KMS-11 (cell line): ENCODE data around the gene LAMA1.

Source experiments
- H2AFZ ChIP-seq: fragments of 200-600 bp; sonication (generic); 2 replicates; pipeline ENCODE4 v1.6.1; 2016; ENCODE audit warnings: antibody characterized with exemption, mixed run types, low read depth
- H3K27ac ChIP-seq: fragments of 200-600 bp; sonication (generic); 2 replicates; pipeline ENCODE4 v1.6.1; 2016; ENCODE audit warnings: mild to moderate bottlenecking, mixed run types
- H3K27me3 ChIP-seq: fragments of 200-600 bp; sonication (generic); 2 replicates; pipeline ENCODE4 v1.6.1; 2017; ENCODE audit warnings: mild to moderate bottlenecking, low read depth, mixed run types, moderate library complexity; ENCODE audit not compliant: insufficient read depth
- H3K36me3 ChIP-seq: fragments of 200-600 bp; sonication (generic); 2 replicates; pipeline ENCODE4 v1.6.1; 2017; ENCODE audit warnings: mild to moderate bottlenecking, mixed run types; ENCODE audit not compliant: insufficient read depth
- H3K4me1 ChIP-seq: fragments of 200-600 bp; sonication (generic); 2 replicates; pipeline ENCODE4 v1.6.1; 2016; ENCODE audit warnings: mild to moderate bottlenecking, low read depth, mixed run types; ENCODE audit not compliant: poor library complexity, severe bottlenecking
- H3K4me2 ChIP-seq: fragments of 200-600 bp; sonication (generic); 2 replicates; pipeline ENCODE4 v1.7.0; 2016; ENCODE audit warnings: mild to moderate bottlenecking, mixed run types
- H3K4me3 ChIP-seq: fragments of 200-600 bp; sonication (generic); IDR thresholded peaks from 2 replicates; pipeline ENCODE4 v1.6.1; 2017; ENCODE audit warnings: low read depth, low read length, mixed read lengths; ENCODE audit not compliant: insufficient read depth
- H3K79me2 ChIP-seq: fragments of 200-600 bp; sonication (generic); 2 replicates; pipeline ENCODE4 v1.6.1; 2016; ENCODE audit warnings: low read depth, mixed run types; ENCODE audit not compliant: insufficient read depth
- H3K9ac ChIP-seq: fragments of 200-600 bp; sonication (generic); 2 replicates; pipeline ENCODE4 v1.6.1; 2016; ENCODE audit warnings: mild to moderate bottlenecking, mixed run types
- H4K20me1 ChIP-seq: fragments of 200-600 bp; sonication (generic); 2 replicates; pipeline ENCODE4 v1.6.1; 2016; ENCODE audit warnings: mild to moderate bottlenecking, mixed run types; ENCODE audit not compliant: insufficient read depth
- TF ChIP-seq, protein P1 (sequence below): fragments of 200-600 bp; sonication (generic); conservative IDR thresholded peaks from 2 replicates; pipeline ENCODE4 v1.6.1; 2017; ENCODE audit warnings: low read depth, mild to moderate bottlenecking, antibody characterized with exemption, low read length, moderate library complexity, mixed read lengths

Gene LAMA1

DNA sequence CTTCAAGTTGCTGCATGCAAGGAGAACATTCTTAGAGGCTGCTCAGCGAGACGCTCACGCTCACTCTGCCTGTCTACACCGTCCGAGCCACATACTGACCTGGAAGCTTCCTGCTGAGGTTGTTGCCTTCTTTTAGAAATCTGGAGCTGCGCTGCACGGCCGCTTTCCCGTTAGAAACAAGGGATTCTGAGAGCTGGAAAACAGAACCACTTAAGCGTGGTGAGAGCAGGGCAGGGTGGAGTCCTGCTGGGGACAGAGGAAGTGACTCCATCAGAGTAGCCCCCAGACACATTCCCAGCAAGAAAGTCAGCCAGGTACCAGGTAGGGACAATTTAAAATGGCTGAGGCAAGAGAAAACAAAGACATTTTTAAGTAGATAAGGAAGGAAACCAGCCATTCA is 135.2 kb downstream of the LAMA1 start:
- H3K36me3 ChIP-seq, result no peaks in the 10 kb centered on the region
- no peak overlapping the region for H3K4me3 ChIP-seq
- no peaks in the 10 kb centered on the region for H3K79me2 ChIP-seq
- TF ChIP-seq, protein P1, sequence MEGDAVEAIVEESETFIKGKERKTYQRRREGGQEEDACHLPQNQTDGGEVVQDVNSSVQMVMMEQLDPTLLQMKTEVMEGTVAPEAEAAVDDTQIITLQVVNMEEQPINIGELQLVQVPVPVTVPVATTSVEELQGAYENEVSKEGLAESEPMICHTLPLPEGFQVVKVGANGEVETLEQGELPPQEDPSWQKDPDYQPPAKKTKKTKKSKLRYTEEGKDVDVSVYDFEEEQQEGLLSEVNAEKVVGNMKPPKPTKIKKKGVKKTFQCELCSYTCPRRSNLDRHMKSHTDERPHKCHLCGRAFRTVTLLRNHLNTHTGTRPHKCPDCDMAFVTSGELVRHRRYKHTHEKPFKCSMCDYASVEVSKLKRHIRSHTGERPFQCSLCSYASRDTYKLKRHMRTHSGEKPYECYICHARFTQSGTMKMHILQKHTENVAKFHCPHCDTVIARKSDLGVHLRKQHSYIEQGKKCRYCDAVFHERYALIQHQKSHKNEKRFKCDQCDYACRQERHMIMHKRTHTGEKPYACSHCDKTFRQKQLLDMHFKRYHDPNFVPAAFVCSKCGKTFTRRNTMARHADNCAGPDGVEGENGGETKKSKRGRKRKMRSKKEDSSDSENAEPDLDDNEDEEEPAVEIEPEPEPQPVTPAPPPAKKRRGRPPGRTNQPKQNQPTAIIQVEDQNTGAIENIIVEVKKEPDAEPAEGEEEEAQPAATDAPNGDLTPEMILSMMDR, result no peak
- H2AFZ ChIP-seq, result no peak overlapping the region
- H3K27me3 ChIP-seq, result no peaks in the 10 kb centered on the region
- H3K27ac ChIP-seq, result no peak overlapping the region
- no peaks in the 10 kb centered on the region for H3K4me1 ChIP-seq
- H4K20me1 ChIP-seq, result no peaks in the 10 kb centered on the region
- H3K9ac ChIP-seq, result no peak overlapping the region
- no peak overlapping the region for H3K4me2 ChIP-seq

DNA sequence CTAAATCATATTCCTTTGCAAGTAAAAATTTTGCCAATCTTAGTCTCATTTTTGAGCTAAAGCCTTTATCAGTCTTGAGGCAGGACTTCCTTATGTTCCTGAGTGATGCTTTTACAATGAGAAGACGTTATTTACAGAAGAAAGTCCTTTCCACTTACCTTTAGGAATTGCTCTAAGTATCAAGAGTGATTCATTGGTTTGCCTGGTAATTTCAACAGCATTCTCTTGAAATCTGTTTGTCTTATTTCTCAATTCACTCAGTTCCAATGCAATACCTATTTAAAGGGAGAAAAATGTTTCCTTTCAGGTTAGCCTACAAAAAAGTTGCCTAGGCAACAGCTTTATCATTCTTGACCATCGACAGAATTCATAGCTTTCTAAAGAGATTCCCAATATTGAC is 137.2 kb downstream of the LAMA1 start:
- no peak overlapping the region for H3K27ac ChIP-seq
- H3K36me3 ChIP-seq, result no peaks in the 10 kb centered on the region
- no peak overlapping the region for H3K9ac ChIP-seq
- H2AFZ ChIP-seq, result no peak overlapping the region
- H3K4me3 ChIP-seq, result no peak overlapping the region
- H3K27me3 ChIP-seq, result no peaks in the 10 kb centered on the region
- TF ChIP-seq, protein P1, result no peak
- H3K4me1 ChIP-seq, result no peaks in the 10 kb centered on the region
- H3K4me2 ChIP-seq, result no peak overlapping the region
- H3K79me2 ChIP-seq, result no peaks in the 10 kb centered on the region
- no peaks in the 10 kb centered on the region for H4K20me1 ChIP-seq

DNA sequence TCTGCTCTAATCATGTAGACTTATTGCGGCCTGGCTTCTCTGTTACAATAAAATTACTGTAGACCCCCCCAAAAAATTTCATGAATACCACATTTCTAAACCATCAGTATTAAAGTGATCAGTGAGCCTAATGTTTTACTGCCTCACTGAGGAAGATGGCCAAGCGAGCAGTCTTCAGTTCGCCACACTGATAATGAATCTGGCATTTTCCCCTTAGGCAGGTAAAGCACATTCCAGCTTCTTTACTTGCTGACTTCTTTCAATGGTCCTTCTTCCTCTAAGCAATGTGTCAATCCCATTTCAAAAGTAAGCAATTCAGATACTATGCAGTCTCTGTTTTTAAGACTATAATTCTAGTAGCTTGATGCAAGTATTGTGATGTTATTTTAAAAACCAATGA is 137.6 kb downstream of the LAMA1 start:
- no peaks in the 10 kb centered on the region for H3K4me1 ChIP-seq
- no peak overlapping the region for H3K4me2 ChIP-seq
- no peaks in the 10 kb centered on the region for H3K79me2 ChIP-seq
- H3K36me3 ChIP-seq, result no peaks in the 10 kb centered on the region
- no peaks in the 10 kb centered on the region for H3K27me3 ChIP-seq
- no peaks in the 10 kb centered on the region for H4K20me1 ChIP-seq
- no peak overlapping the region for H3K27ac ChIP-seq
- TF ChIP-seq, protein P1, result no peak
- H3K4me3 ChIP-seq, result no peak overlapping the region
- H2AFZ ChIP-seq, result no peak overlapping the region
- H3K9ac ChIP-seq, result no peak overlapping the region

DNA sequence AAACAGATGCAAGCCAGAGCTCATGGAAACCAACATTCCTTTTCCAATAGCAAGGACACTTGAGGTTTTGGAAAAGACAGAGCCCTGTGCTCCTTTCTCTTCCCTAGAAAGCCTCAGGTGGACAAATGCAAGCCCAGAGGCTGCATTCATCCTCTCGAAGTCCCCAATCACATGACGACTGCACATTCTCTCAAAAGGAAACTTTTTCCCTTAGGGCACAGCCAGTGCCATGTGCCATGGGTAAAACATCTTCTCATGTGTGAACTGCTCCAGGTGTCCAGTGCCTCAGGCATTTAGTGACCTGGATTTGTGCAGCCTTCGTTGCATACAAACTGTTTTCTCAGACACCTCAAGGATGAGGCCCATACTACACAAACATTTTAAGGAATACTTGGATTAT is 140.7 kb downstream of the LAMA1 start:
- H3K27ac ChIP-seq, result no peak overlapping the region
- H3K4me1 ChIP-seq, result no peaks in the 10 kb centered on the region
- no peak overlapping the region for H3K4me2 ChIP-seq
- no peaks in the 10 kb centered on the region for H4K20me1 ChIP-seq
- no peaks in the 10 kb centered on the region for H3K27me3 ChIP-seq
- TF ChIP-seq, protein P1, result no peak
- no peaks in the 10 kb centered on the region for H3K36me3 ChIP-seq
- H3K79me2 ChIP-seq, result no peaks in the 10 kb centered on the region
- no peak overlapping the region for H3K4me3 ChIP-seq
- H3K9ac ChIP-seq, result no peak overlapping the region
- H2AFZ ChIP-seq, result no peak overlapping the region

DNA sequence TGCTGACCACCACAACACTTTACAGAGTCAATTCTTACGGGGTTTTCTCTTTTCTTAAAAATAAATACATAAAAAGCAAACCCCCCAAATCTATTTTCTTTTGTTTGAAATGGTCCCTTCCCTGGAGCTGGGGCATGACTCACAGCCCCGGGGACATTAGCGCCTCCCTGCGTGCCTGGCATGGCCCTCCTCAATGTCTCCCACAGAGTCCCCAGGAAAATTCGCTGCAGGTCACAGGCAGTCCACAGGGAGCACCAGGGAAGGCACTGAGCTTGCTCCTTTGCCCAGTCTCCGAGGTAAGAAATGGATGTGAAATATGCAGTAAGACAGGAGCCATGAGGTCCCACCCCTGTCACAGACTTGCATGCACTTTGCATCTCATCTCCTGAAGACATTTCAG is 142.5 kb downstream of the LAMA1 start:
- H3K27me3 ChIP-seq, result no peaks in the 10 kb centered on the region
- no peak overlapping the region for H3K27ac ChIP-seq
- TF ChIP-seq, protein P1, result no peak
- H3K36me3 ChIP-seq, result no peaks in the 10 kb centered on the region
- H3K79me2 ChIP-seq, result no peaks in the 10 kb centered on the region
- no peaks in the 10 kb centered on the region for H4K20me1 ChIP-seq
- no peak overlapping the region for H3K4me3 ChIP-seq
- no peaks in the 10 kb centered on the region for H3K4me1 ChIP-seq
- H3K4me2 ChIP-seq, result no peak overlapping the region
- H2AFZ ChIP-seq, result no peak overlapping the region
- H3K9ac ChIP-seq, result no peak overlapping the region
